ENCODE results near the gene PALD1. TPM values are rescaled to one million over a fixed set of nuclear protein-coding genes. Genes with fewer than 3 reads are reported as not detected.

Gene PALD1
- total and polyA plus RNA-seq, 2 experiments from 2014 or later = 11.9 to 58.2 TPM

DNA sequence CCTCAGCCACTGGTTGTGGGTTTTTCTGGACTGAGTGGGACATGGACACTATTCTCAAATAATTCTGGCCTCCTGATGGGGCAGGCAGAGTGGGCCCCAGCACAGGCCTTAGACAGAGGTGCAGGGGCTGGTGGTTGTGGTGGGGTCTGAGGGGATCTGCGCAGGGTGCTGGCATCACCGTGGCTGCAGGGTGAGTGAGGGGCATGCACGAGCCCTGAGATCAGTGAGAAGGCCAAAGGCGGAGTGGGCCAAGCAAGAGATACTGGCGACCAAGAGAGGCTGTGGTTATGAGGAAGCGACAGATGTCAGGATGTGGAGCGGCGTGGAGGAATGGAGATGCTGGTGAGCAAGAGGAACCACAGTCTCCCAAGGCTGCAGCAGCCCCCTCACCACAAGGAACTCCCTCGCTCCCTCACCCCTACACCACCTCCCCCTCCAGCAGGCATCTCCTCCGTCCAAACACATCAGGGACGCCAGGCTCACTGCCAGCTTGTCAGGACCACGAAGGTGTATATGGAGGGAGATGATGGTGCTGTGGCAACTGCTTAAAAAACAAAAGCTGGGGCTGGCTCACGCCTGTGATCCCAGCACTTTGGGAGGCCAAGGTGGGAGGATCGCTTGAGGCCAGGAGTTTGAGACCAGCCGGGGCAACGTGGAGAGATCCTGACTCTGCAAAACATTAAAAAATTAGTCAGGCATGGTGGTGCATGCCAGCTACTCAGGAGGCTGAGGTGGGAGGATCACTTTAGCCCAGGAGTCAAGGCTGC is 114.4 kb downstream of the PALD1 start:
- no peak for DNase-seq (ENCODE audit: low spot score)
- H3K27ac ChIP-seq (ENCODE audit: low read depth) = no peak overlapping the region
- H3K9me3 Mint-ChIP-seq = no peaks in the 10 kb centered on the region
- TF ChIP-seq NANOG (IDR thresholded peaks at IDR 0.05; ENCODE audit: borderline replicate concordance) (no peak), ZNF114 (CRISPR knock-in tag; IDR thresholded peaks at IDR 0.05) (no peak), EZH2phosphoT487 (IDR thresholded peaks at IDR 0.05; ENCODE audit: unreplicated experiment) (no peak)
- TF ChIP-seq, protein P1, sequence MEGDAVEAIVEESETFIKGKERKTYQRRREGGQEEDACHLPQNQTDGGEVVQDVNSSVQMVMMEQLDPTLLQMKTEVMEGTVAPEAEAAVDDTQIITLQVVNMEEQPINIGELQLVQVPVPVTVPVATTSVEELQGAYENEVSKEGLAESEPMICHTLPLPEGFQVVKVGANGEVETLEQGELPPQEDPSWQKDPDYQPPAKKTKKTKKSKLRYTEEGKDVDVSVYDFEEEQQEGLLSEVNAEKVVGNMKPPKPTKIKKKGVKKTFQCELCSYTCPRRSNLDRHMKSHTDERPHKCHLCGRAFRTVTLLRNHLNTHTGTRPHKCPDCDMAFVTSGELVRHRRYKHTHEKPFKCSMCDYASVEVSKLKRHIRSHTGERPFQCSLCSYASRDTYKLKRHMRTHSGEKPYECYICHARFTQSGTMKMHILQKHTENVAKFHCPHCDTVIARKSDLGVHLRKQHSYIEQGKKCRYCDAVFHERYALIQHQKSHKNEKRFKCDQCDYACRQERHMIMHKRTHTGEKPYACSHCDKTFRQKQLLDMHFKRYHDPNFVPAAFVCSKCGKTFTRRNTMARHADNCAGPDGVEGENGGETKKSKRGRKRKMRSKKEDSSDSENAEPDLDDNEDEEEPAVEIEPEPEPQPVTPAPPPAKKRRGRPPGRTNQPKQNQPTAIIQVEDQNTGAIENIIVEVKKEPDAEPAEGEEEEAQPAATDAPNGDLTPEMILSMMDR (conservative IDR thresholded peaks at IDR 0.05; ENCODE audit: low read depth in 2 of 2) = no peak
- TF ChIP-seq, protein P2, sequence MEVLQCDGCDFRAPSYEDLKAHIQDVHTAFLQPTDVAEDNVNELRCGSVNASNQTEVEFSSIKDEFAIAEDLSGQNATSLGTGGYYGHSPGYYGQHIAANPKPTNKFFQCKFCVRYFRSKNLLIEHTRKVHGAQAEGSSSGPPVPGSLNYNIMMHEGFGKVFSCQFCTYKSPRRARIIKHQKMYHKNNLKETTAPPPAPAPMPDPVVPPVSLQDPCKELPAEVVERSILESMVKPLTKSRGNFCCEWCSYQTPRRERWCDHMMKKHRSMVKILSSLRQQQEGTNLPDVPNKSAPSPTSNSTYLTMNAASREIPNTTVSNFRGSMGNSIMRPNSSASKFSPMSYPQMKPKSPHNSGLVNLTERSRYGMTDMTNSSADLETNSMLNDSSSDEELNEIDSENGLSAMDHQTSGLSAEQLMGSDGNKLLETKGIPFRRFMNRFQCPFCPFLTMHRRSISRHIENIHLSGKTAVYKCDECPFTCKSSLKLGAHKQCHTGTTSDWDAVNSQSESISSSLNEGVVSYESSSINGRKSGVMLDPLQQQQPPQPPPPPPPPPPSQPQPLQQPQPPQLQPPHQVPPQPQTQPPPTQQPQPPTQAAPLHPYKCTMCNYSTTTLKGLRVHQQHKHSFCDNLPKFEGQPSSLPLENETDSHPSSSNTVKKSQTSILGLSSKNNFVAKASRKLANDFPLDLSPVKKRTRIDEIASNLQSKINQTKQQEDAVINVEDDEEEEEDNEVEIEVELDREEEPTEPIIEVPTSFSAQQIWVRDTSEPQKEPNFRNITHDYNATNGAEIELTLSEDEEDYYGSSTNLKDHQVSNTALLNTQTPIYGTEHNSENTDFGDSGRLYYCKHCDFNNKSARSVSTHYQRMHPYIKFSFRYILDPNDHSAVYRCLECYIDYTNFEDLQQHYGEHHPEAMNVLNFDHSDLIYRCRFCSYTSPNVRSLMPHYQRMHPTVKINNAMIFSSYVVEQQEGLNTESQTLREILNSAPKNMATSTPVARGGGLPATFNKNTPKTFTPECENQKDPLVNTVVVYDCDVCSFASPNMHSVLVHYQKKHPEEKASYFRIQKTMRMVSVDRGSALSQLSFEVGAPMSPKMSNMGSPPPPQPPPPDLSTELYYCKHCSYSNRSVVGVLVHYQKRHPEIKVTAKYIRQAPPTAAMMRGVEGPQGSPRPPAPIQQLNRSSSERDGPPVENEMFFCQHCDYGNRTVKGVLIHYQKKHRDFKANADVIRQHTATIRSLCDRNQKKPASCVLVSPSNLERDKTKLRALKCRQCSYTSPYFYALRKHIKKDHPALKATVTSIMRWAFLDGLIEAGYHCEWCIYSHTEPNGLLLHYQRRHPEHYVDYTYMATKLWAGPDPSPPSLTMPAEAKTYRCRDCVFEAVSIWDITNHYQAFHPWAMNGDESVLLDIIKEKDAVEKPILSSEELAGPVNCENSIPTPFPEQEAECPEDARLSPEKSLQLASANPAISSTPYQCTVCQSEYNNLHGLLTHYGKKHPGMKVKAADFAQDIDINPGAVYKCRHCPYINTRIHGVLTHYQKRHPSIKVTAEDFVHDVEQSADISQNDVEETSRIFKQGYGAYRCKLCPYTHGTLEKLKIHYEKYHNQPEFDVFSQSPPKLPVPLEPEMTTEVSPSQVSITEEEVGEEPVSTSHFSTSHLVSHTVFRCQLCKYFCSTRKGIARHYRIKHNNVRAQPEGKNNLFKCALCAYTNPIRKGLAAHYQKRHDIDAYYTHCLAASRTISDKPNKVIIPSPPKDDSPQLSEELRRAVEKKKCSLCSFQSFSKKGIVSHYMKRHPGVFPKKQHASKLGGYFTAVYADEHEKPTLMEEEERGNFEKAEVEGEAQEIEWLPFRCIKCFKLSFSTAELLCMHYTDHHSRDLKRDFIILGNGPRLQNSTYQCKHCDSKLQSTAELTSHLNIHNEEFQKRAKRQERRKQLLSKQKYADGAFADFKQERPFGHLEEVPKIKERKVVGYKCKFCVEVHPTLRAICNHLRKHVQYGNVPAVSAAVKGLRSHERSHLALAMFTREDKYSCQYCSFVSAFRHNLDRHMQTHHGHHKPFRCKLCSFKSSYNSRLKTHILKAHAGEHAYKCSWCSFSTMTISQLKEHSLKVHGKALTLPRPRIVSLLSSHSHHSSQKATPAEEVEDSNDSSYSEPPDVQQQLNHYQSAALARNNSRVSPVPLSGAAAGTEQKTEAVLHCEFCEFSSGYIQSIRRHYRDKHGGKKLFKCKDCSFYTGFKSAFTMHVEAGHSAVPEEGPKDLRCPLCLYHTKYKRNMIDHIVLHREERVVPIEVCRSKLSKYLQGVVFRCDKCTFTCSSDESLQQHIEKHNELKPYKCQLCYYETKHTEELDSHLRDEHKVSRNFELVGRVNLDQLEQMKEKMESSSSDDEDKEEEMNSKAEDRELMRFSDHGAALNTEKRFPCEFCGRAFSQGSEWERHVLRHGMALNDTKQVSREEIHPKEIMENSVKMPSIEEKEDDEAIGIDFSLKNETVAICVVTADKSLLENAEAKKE (CRISPR knock-in tag; IDR thresholded peaks at IDR 0.05) = no peak
- H3F3A ChIP-seq (replicated peaks; ENCODE audit: low read depth) = no peaks in the 10 kb centered on the region
- H3K4me1 Mint-ChIP-seq = peaks cover 24% of the 10 kb centered on the region
- H4K20me1 ChIP-seq (replicated peaks; ENCODE audit: insufficient read depth) = no peaks in the 10 kb centered on the region
- H3K4me3 Mint-ChIP-seq = no peak overlapping the region
- no peaks in the 10 kb centered on the region for H3K36me3 Mint-ChIP-seq (ENCODE audit: low read depth)
- H3K36me3 ChIP-seq (ENCODE audit: insufficient read depth) = no peaks in the 10 kb centered on the region
- no peak overlapping the region for H3K27ac Mint-ChIP-seq
- peaks cover 6% of the 10 kb centered on the region; the same call in 1 of the 2 replicates for H3K4me1 ChIP-seq (ENCODE audit: insufficient read depth)
- no peak overlapping the region for H3K4me3 ChIP-seq
- H2AFZ ChIP-seq = no peak overlapping the region
- H3K79me2 ChIP-seq (replicated peaks; ENCODE audit: insufficient read depth) = no peaks in the 10 kb centered on the region
- H3K4me2 ChIP-seq = no peak overlapping the region
- H3K9me2 ChIP-seq (ENCODE audit: insufficient read depth) = peaks cover 9% of the 10 kb centered on the region; the same call in 1 of the 2 replicates
- no peak for ATAC-seq
- H3K27me3 Mint-ChIP-seq (ENCODE audit: insufficient read depth, low read depth, poor library complexity) = peaks cover 4% of the 10 kb centered on the region
- no peaks in the 10 kb centered on the region for H3K27me3 ChIP-seq (ENCODE audit: insufficient read depth)
